Activated naive CD4-positive, alpha-beta T cell treated with anti-CD3 and anti-CD28 coated beads, Interleukin-2, amount 50 U/mL, for 24 hours (primary cell): Measurements from ENCODE around the gene MBD6.
"Not testable (repeated sequence)": the region's sequence is repeated elsewhere in the genome, so short reads cannot be mapped to it uniquely, and the experiment has no call there.

Experiments
- H3K27ac Mint-ChIP-seq: one replicate; pipeline ENCODE4 v1.8.0; 2021; ENCODE audit warnings: mild to moderate bottlenecking, mixed read lengths
- H3K27me3 Mint-ChIP-seq: one replicate; pipeline ENCODE4 v1.8.0; 2021; ENCODE audit warnings: mixed read lengths
- H3K36me3 Mint-ChIP-seq: one replicate; pipeline ENCODE4 v1.8.0; 2021; ENCODE audit warnings: mixed read lengths
- H3K4me1 Mint-ChIP-seq: one replicate; pipeline ENCODE4 v1.8.0; 2021; ENCODE audit warnings: mixed read lengths
- H3K4me3 Mint-ChIP-seq: one replicate; pipeline ENCODE4 v1.8.0; 2021; ENCODE audit warnings: mild to moderate bottlenecking, mixed read lengths
- H3K9me3 Mint-ChIP-seq: one replicate; pipeline ENCODE4 v1.8.0; 2021; ENCODE audit warnings: mixed read lengths

The MBD6 gene

GRCh38 chr12:57485695-57486094 is 36.9 kb upstream of the MBD6 start:
- H3K36me3 Mint-ChIP-seq, result peaks cover 17% of the 10 kb centered on the region
- no peak overlapping the region for H3K27ac Mint-ChIP-seq
- no peak overlapping the region for H3K4me3 Mint-ChIP-seq

GRCh38 chr12:57487055-57487596 is 35.5 kb upstream of the MBD6 start:
- no peak overlapping the region for H3K27ac Mint-ChIP-seq
- peaks cover 41% of the 10 kb centered on the region for H3K4me1 Mint-ChIP-seq
- H3K9me3 Mint-ChIP-seq, result no peaks in the 10 kb centered on the region
- H3K4me3 Mint-ChIP-seq, result peak overlapping the region; percentile 99
- no peaks in the 10 kb centered on the region for H3K27me3 Mint-ChIP-seq
- H3K36me3 Mint-ChIP-seq, result peaks cover 24% of the 10 kb centered on the region

More at GRCh38 chr12:57485695-57486094, 36.9 kb upstream of the MBD6 start:
- H3K27me3 Mint-ChIP-seq, result no peaks in the 10 kb centered on the region
- H3K4me1 Mint-ChIP-seq, result peaks cover 44% of the 10 kb centered on the region
- H3K9me3 Mint-ChIP-seq, result no peaks in the 10 kb centered on the region

- Mint-ChIP-seq H3K27ac (peak within 1 kb of the TSS; percentile 96), H3K4me3 (peak within 1 kb of the TSS; percentile 99), H3K9me3 (no peaks in the 10 kb centered on the region), H3K27me3 (no peaks in the 10 kb centered on the region), H3K36me3 (peaks cover 25% of the 10 kb centered on the region), H3K4me1 (peaks cover 42% of the 10 kb centered on the region)
Measured at GRCh38 chr12:57487597-57488401, 34.8 kb upstream of the MBD6 start, which contains the start of gene MARS1. MARS1 (plus strand) TSS chr12:57488068; CDS start chr12:57488091, 23 bp downstream.

GRCh38 chr12:57488402-57489156 is 34.0 kb upstream of the MBD6 start:
- Mint-ChIP-seq H3K27ac (peak overlapping the region; percentile 96), H3K4me1 (peaks cover 38% of the 10 kb centered on the region), H3K9me3 (no peaks in the 10 kb centered on the region), H3K27me3 (no peaks in the 10 kb centered on the region), H3K36me3 (peaks cover 27% of the 10 kb centered on the region), H3K4me3 (peak overlapping the region; percentile 99)

GRCh38 chr12:57489157-57489641 is 33.4 kb upstream of the MBD6 start:
- no peaks in the 10 kb centered on the region for H3K9me3 Mint-ChIP-seq
- H3K36me3 Mint-ChIP-seq, result peaks cover 27% of the 10 kb centered on the region
- peaks cover 38% of the 10 kb centered on the region for H3K4me1 Mint-ChIP-seq
- peak overlapping the region; percentile 96 for H3K27ac Mint-ChIP-seq
- H3K4me3 Mint-ChIP-seq, result peak overlapping the region; percentile 99
- H3K27me3 Mint-ChIP-seq, result no peaks in the 10 kb centered on the region

GRCh38 chr12:57490126-57490525 is 32.5 kb upstream of the MBD6 start:
- Mint-ChIP-seq H3K27ac (no peak overlapping the region), H3K4me1 (peaks cover 38% of the 10 kb centered on the region), H3K36me3 (peaks cover 27% of the 10 kb centered on the region), H3K27me3 (no peaks in the 10 kb centered on the region), H3K4me3 (peak overlapping the region; percentile 99), H3K9me3 (no peaks in the 10 kb centered on the region)

- no peaks in the 10 kb centered on the region for H3K27me3 Mint-ChIP-seq
- peak overlapping the region; percentile 91 for H3K27ac Mint-ChIP-seq
- no peaks in the 10 kb centered on the region for H3K9me3 Mint-ChIP-seq
- peak overlapping the region; percentile 85 for H3K4me3 Mint-ChIP-seq
- peaks cover 29% of the 10 kb centered on the region for H3K36me3 Mint-ChIP-seq
- H3K4me1 Mint-ChIP-seq, result peaks cover 38% of the 10 kb centered on the region
Measured at GRCh38 chr12:57491393-57492280, 31.0 kb upstream of the MBD6 start.

GRCh38 chr12:57495051-57495701 is 27.4 kb upstream of the MBD6 start:
- H3K36me3 Mint-ChIP-seq, result peaks cover 22% of the 10 kb centered on the region
- H3K27me3 Mint-ChIP-seq, H3K9me3 Mint-ChIP-seq, H3K4me3 Mint-ChIP-seq: not testable (repeated sequence)
- H3K27ac Mint-ChIP-seq, result peak overlapping the region; percentile 46
- peaks cover 26% of the 10 kb centered on the region for H3K4me1 Mint-ChIP-seq

- Mint-ChIP-seq H3K4me1 (peaks cover 24% of the 10 kb centered on the region), H3K27ac (no peak overlapping the region), H3K4me3 (no peak overlapping the region)
Measured at GRCh38 chr12:57496822-57497221, 25.8 kb upstream of the MBD6 start.

GRCh38 chr12:57497223-57498131 is 25.1 kb upstream of the MBD6 start:
- no peaks in the 10 kb centered on the region for H3K27me3 Mint-ChIP-seq

More at GRCh38 chr12:57496822-57497221, 25.8 kb upstream of the MBD6 start:
- H3K9me3 Mint-ChIP-seq, result no peaks in the 10 kb centered on the region
- no peaks in the 10 kb centered on the region for H3K27me3 Mint-ChIP-seq
- peaks cover 25% of the 10 kb centered on the region for H3K36me3 Mint-ChIP-seq

GRCh38 chr12:57498132-57498502 is 24.5 kb upstream of the MBD6 start:
- Mint-ChIP-seq H3K4me3 (no peak overlapping the region), H3K27me3 (no peaks in the 10 kb centered on the region), H3K27ac (no peak overlapping the region), H3K4me1 (peaks cover 19% of the 10 kb centered on the region), H3K36me3 (peaks cover 26% of the 10 kb centered on the region), H3K9me3 (no peaks in the 10 kb centered on the region)

More at GRCh38 chr12:57497223-57498131, 25.1 kb upstream of the MBD6 start:
- Mint-ChIP-seq H3K27ac (peak overlapping the region; percentile 41), H3K36me3 (peaks cover 29% of the 10 kb centered on the region), H3K9me3 (no peaks in the 10 kb centered on the region), H3K4me1 (peaks cover 24% of the 10 kb centered on the region), H3K4me3 (no peak overlapping the region)

GRCh38 chr12:57498571-57498970 is 24.1 kb upstream of the MBD6 start:
- H3K27ac Mint-ChIP-seq, result no peak overlapping the region
- H3K36me3 Mint-ChIP-seq, result peaks cover 26% of the 10 kb centered on the region
- peaks cover 19% of the 10 kb centered on the region for H3K4me1 Mint-ChIP-seq
- H3K9me3 Mint-ChIP-seq, result no peaks in the 10 kb centered on the region
- H3K4me3 Mint-ChIP-seq, result no peak overlapping the region
- H3K27me3 Mint-ChIP-seq, result no peaks in the 10 kb centered on the region

GRCh38 chr12:57500213-57500612 is 22.4 kb upstream of the MBD6 start:
- H3K9me3 Mint-ChIP-seq, result no peaks in the 10 kb centered on the region
- peaks cover 19% of the 10 kb centered on the region for H3K4me1 Mint-ChIP-seq
- H3K36me3 Mint-ChIP-seq, result peaks cover 27% of the 10 kb centered on the region
- peak overlapping the region; percentile 79 for H3K27ac Mint-ChIP-seq
- H3K4me3 Mint-ChIP-seq, result no peak overlapping the region
- H3K27me3 Mint-ChIP-seq, result no peaks in the 10 kb centered on the region
